Measurements from ENCODE around the gene MTMR3. TPM values are rescaled to one million over a fixed set of nuclear protein-coding genes. Genes with fewer than 3 reads are reported as not detected.

The MTMR3 gene
- total and polyA plus RNA-seq, 3 experiments from 2014 or later: 19.7 to 22.5 (median 20.6) TPM

GRCh38 chr22:29975494-29975893 lies 92.5 kb downstream of the MTMR3 start:
- Mint-ChIP-seq H3K36me3 (peaks cover 0 to 60% (median 20%) of the 10 kb centered on the region in 3 donors), H3K4me3 (no peak overlapping the region), H3K27ac (no peak overlapping the region), H3K27me3 (no peaks in the 10 kb centered on the region), H3K9me3 (no peaks in the 10 kb centered on the region), H3K4me1 (peaks cover 0 to 8% (median 3%) of the 10 kb centered on the region in 3 donors)
- DNase-seq: no peak
- POLR2A ChIA-PET: no interaction called here
- no peaks in the 10 kb centered on the region for H3K27me3 ChIP-seq (ENCODE audit: insufficient read depth, low read length, poor library complexity, severe bottlenecking)
- no peak overlapping the region for H3K4me3 ChIP-seq (ENCODE audit: low read length)
- no peak overlapping the region for H3K27ac ChIP-seq (ENCODE audit: low read depth, low read length)
- H3K9me3 ChIP-seq (ENCODE audit: low read length): no peaks in the 10 kb centered on the region
- peaks cover 4% of the 10 kb centered on the region for H3K36me3 ChIP-seq (ENCODE audit: insufficient read depth, low read length)
- CTCF ChIA-PET: no interaction called here
- no peaks in the 10 kb centered on the region for H3K4me1 ChIP-seq (ENCODE audit: insufficient read depth, low read length)

GRCh38 chr22:29977107-29977506 lies 94.1 kb downstream of the MTMR3 start:
- POLR2A ChIA-PET: no interaction called here
- Histone ChIP-seq H3K9me3 (ENCODE audit: low read length) (no peaks in the 10 kb centered on the region), H3K36me3 (ENCODE audit: insufficient read depth, low read length) (peaks cover 4% of the 10 kb centered on the region), H3K27ac (ENCODE audit: low read depth, low read length) (no peak overlapping the region), H3K4me3 (ENCODE audit: low read length) (no peak overlapping the region), H3K27me3 (ENCODE audit: insufficient read depth, low read length, poor library complexity, severe bottlenecking) (no peaks in the 10 kb centered on the region), H3K4me1 (ENCODE audit: insufficient read depth, low read length) (no peaks in the 10 kb centered on the region)
- Mint-ChIP-seq H3K4me3 (no peak overlapping the region), H3K9me3 (no peaks in the 10 kb centered on the region), H3K27me3 (no peaks in the 10 kb centered on the region), H3K4me1 (peaks cover 0 to 3% (median 1%) of the 10 kb centered on the region in 3 donors), H3K27ac (no peak overlapping the region), H3K36me3 (peaks cover 0 to 60% (median 19%) of the 10 kb centered on the region in 3 donors)
- DNase-seq: no peak
- CTCF ChIA-PET: interaction anchor here (1.6 kb wide), 1 partner anchor 28 kb away, joined by 5 read pairs; no protein-coding TSS in a partner anchor

GRCh38 chr22:29979777-29980321 lies 96.9 kb downstream of the MTMR3 start:
- peaks cover 0 to 63% (median 17%) of the 10 kb centered on the region in 3 donors for H3K36me3 Mint-ChIP-seq
- Histone ChIP-seq H3K4me1 (ENCODE audit: insufficient read depth, low read length) (no peaks in the 10 kb centered on the region), H3K9me3 (ENCODE audit: low read length) (no peaks in the 10 kb centered on the region), H3K27me3 (ENCODE audit: insufficient read depth, low read length, poor library complexity, severe bottlenecking) (no peaks in the 10 kb centered on the region), H3K36me3 (ENCODE audit: insufficient read depth, low read length) (peaks cover 9% of the 10 kb centered on the region), H3K4me3 (ENCODE audit: low read length) (no peak overlapping the region), H3K27ac (ENCODE audit: low read depth, low read length) (no peak overlapping the region)
- peaks cover 0 to 1% (median 0%) of the 10 kb centered on the region in 3 donors for H3K4me1 Mint-ChIP-seq
- no peaks in the 10 kb centered on the region for H3K27me3 Mint-ChIP-seq
- POLR2A ChIA-PET: interaction anchor here (0.6 kb wide), 1 partner anchor 42 kb away, joined by 4 read pairs; no protein-coding TSS in a partner anchor
- CTCF ChIA-PET: no interaction called here
- no peaks in the 10 kb centered on the region for H3K9me3 Mint-ChIP-seq
- no peak overlapping the region for H3K27ac Mint-ChIP-seq
- DNase-seq: no peak
- H3K4me3 Mint-ChIP-seq: no peak overlapping the region

- H3K4me3 ChIP-seq (ENCODE audit: low read length): no peak overlapping the region
- no peaks in the 10 kb centered on the region for H3K27me3 ChIP-seq (ENCODE audit: insufficient read depth, low read length, poor library complexity, severe bottlenecking)
- peaks cover 0 to 76% (median 18%) of the 10 kb centered on the region in 3 donors for H3K36me3 Mint-ChIP-seq
- no peak overlapping the region for H3K4me3 Mint-ChIP-seq
- ChIA-PET CTCF (no interaction called here), POLR2A (interaction anchor here (0.6 kb wide), 1 partner anchor 439 kb away, joined by 3 read pairs; no protein-coding TSS in a partner anchor)
- no peak overlapping the region for H3K27ac ChIP-seq (ENCODE audit: low read depth, low read length)
- no peak for DNase-seq
- H3K9me3 ChIP-seq (ENCODE audit: low read length): no peaks in the 10 kb centered on the region
- H3K9me3 Mint-ChIP-seq: no peaks in the 10 kb centered on the region
- peaks cover 0 to 1% of the 10 kb centered on the region in 2 donors for H3K27me3 Mint-ChIP-seq
- H3K36me3 ChIP-seq (ENCODE audit: insufficient read depth, low read length): peaks cover 19% of the 10 kb centered on the region
- no peaks in the 10 kb centered on the region for H3K4me1 ChIP-seq (ENCODE audit: insufficient read depth, low read length)
- H3K27ac Mint-ChIP-seq: no peak overlapping the region
- H3K4me1 Mint-ChIP-seq: no peaks in the 10 kb centered on the region
Observed at GRCh38 chr22:29983296-29983917, 100.4 kb downstream of the MTMR3 start.

- H3K36me3 Mint-ChIP-seq: peaks cover 0 to 69% (median 12%) of the 10 kb centered on the region in 3 donors
- POLR2A ChIA-PET: no interaction called here
- DNase-seq: no peak
Observed at GRCh38 chr22:29985912-29986311, 102.9 kb downstream of the MTMR3 start.

GRCh38 chr22:29987137-29987536 lies 104.2 kb downstream of the MTMR3 start:
- Mint-ChIP-seq H3K27ac (peak overlapping the region in 1 of 8 donors; percentile 3), H3K4me3 (no peak overlapping the region), H3K4me1 (no peaks in the 10 kb centered on the region), H3K36me3 (peaks cover 0 to 76% (median 19%) of the 10 kb centered on the region in 3 donors), H3K27me3 (peaks cover 0 to 1% of the 10 kb centered on the region in 2 donors), H3K9me3 (no peaks in the 10 kb centered on the region)
- DNase-seq: no peak
- H3K4me1 ChIP-seq (ENCODE audit: insufficient read depth, low read length): no peaks in the 10 kb centered on the region
- ChIA-PET POLR2A (no interaction called here), CTCF (no interaction called here)
- H3K4me3 ChIP-seq (ENCODE audit: low read length): no peak overlapping the region
- no peaks in the 10 kb centered on the region for H3K9me3 ChIP-seq (ENCODE audit: low read length)
- H3K27me3 ChIP-seq (ENCODE audit: insufficient read depth, low read length, poor library complexity, severe bottlenecking): no peaks in the 10 kb centered on the region
- H3K36me3 ChIP-seq (ENCODE audit: insufficient read depth, low read length): peaks cover 25% of the 10 kb centered on the region
- H3K27ac ChIP-seq (ENCODE audit: low read depth, low read length): no peak overlapping the region

More at GRCh38 chr22:29985912-29986311, 102.9 kb downstream of the MTMR3 start:
- Histone ChIP-seq H3K27me3 (ENCODE audit: insufficient read depth, low read length, poor library complexity, severe bottlenecking) (no peaks in the 10 kb centered on the region), H3K27ac (ENCODE audit: low read depth, low read length) (no peak overlapping the region), H3K4me3 (ENCODE audit: low read length) (no peak overlapping the region), H3K9me3 (ENCODE audit: low read length) (no peaks in the 10 kb centered on the region), H3K36me3 (ENCODE audit: insufficient read depth, low read length) (peaks cover 14% of the 10 kb centered on the region), H3K4me1 (ENCODE audit: insufficient read depth, low read length) (no peaks in the 10 kb centered on the region)
- Mint-ChIP-seq H3K9me3 (no peaks in the 10 kb centered on the region), H3K27ac (no peak overlapping the region), H3K27me3 (peaks cover 0 to 1% of the 10 kb centered on the region in 2 donors), H3K4me1 (no peaks in the 10 kb centered on the region), H3K4me3 (no peak overlapping the region)
- CTCF ChIA-PET: no interaction called here

GRCh38 chr22:29988719-29989118 lies 105.7 kb downstream of the MTMR3 start:
- CTCF ChIA-PET: no interaction called here
- Histone ChIP-seq H3K4me3 (ENCODE audit: low read length) (no peak overlapping the region), H3K9me3 (ENCODE audit: low read length) (no peaks in the 10 kb centered on the region), H3K27me3 (ENCODE audit: insufficient read depth, low read length, poor library complexity, severe bottlenecking) (no peaks in the 10 kb centered on the region), H3K36me3 (ENCODE audit: insufficient read depth, low read length) (peaks cover 20% of the 10 kb centered on the region), H3K27ac (ENCODE audit: low read depth, low read length) (no peak overlapping the region), H3K4me1 (ENCODE audit: insufficient read depth, low read length) (no peaks in the 10 kb centered on the region)
- POLR2A ChIA-PET: no interaction called here
- Mint-ChIP-seq H3K27ac (peak overlapping the region in 1 of 8 donors; percentile 64), H3K27me3 (peaks cover 0 to 1% of the 10 kb centered on the region in 2 donors), H3K4me3 (no peak overlapping the region), H3K9me3 (no peaks in the 10 kb centered on the region), H3K4me1 (no peaks in the 10 kb centered on the region), H3K36me3 (peaks cover 0 to 80% (median 25%) of the 10 kb centered on the region in 3 donors)
- no peak for DNase-seq

- Mint-ChIP-seq H3K9me3 (no peaks in the 10 kb centered on the region), H3K36me3 (peaks cover 0 to 81% (median 24%) of the 10 kb centered on the region in 3 donors), H3K4me1 (peaks cover 0 to 5% (median 3%) of the 10 kb centered on the region in 3 donors), H3K27ac (no peak overlapping the region), H3K4me3 (no peak overlapping the region), H3K27me3 (peaks cover 0 to 1% of the 10 kb centered on the region in 2 donors)
- H3K4me1 ChIP-seq (ENCODE audit: insufficient read depth, low read length): no peaks in the 10 kb centered on the region
- H3K27ac ChIP-seq (ENCODE audit: low read depth, low read length): no peak overlapping the region
- H3K27me3 ChIP-seq (ENCODE audit: insufficient read depth, low read length, poor library complexity, severe bottlenecking): no peaks in the 10 kb centered on the region
- CTCF ChIA-PET: interaction anchor here (1.2 kb wide), 1 partner anchor 16 kb away, joined by 3 read pairs; no protein-coding TSS in a partner anchor
- no peaks in the 10 kb centered on the region for H3K9me3 ChIP-seq (ENCODE audit: low read length)
- H3K4me3 ChIP-seq (ENCODE audit: low read length): no peak overlapping the region
- H3K36me3 ChIP-seq (ENCODE audit: insufficient read depth, low read length): peaks cover 24% of the 10 kb centered on the region
- DNase-seq: no peak
- POLR2A ChIA-PET: no interaction called here
Observed at GRCh38 chr22:29989446-29989845, 106.5 kb downstream of the MTMR3 start.

All from CD8-positive, alpha-beta memory T cell (primary cell).